GM12878 (cell line): ENCODE data around the gene DISC1. TPM values are rescaled to one million over a fixed set of nuclear protein-coding genes. Genes with fewer than 3 reads are reported as not detected.

Source experiments
- ATAC-seq: fragments of 200-7000 bp; cut with Tn5 transposase; 3 replicates; pipeline ENCODE4 v1.9.1; 2020; ENCODE audit warnings: mild to moderate bottlenecking, moderate library complexity
- BruUV-seq: library from RNA; stranded (reverse); fragments of 400-500 nt; replicated peaks from 2 replicates; lab custom pipeline; 2021; lab: Mats Ljungman, UMichigan
- CTCF ChIA-PET: fragments of 300-600 bp; sonication (Branson Sonifier 250); formaldehyde crosslinking; extraction: SDS; loops from one replicate; lab custom pipeline; 2021; ENCODE audit warnings: inconsistent platforms; lab: Yijun Ruan, JAX
- POLR2A ChIA-PET: fragments of 350-600 bp; formaldehyde crosslinking; extraction: SDS; loops from one replicate; lab custom pipeline; 2021; ENCODE audit warnings: inconsistent platforms; lab: Charles Lee
- RAD21 ChIA-PET: fragments of 300-600 bp; sonication (Branson Sonifier 250); formaldehyde crosslinking; loops from one replicate; lab custom pipeline; 2023; ENCODE audit warnings: antibody characterized with exemption; ENCODE audit not compliant: unreplicated experiment; lab: Charles Lee
- SMC1A ChIA-PET: fragments of 300-600 bp; sonication (Branson Sonifier 250); formaldehyde crosslinking; loops from one replicate; lab custom pipeline; 2023; ENCODE audit not compliant: unreplicated experiment, uncharacterized antibody; lab: Charles Lee
- DNase-seq: peaks from one replicate; pipeline ENCODE4 v3.0.0-alpha.2; 2011; ENCODE audit warnings: low read depth, low spot score
- FAIRE-seq: peaks from 3 replicates; lab custom pipeline; 2011; peaks lifted over from hg19 to GRCh38; lab: Jason Lieb, UNC
- H2AFZ ChIP-seq: 2 replicates; pipeline ENCODE4 v1.6.0; 2011; ENCODE audit warnings: low read depth, low read length, control low read depth; ENCODE audit not compliant: control insufficient read depth
- H3K27ac ChIP-seq: 2 replicates; pipeline ENCODE4 v1.5.1; 2011; ENCODE audit warnings: control low read depth; ENCODE audit not compliant: control insufficient read depth, insufficient read depth
- H3K27me3 ChIP-seq, 2 experiments: replicated peaks in 1 of 2; 2 replicates each; pipeline versions ENCODE4 v1.6.0 to v1.6.1; 2011; ENCODE audit warnings: low read length in 1 of 2; ENCODE audit not compliant: control insufficient read depth in 2 of 2, insufficient read depth in 2 of 2
- H3K36me3 ChIP-seq, 2 experiments: 2 replicates each; pipeline ENCODE4 v1.5.1; 2011; ENCODE audit warnings: low read length in 1 of 2; ENCODE audit not compliant: control insufficient read depth in 2 of 2, insufficient read depth in 2 of 2
- H3K4me1 ChIP-seq: 2 replicates; pipeline ENCODE4 v1.6.1; 2011; ENCODE audit warnings: mild to moderate bottlenecking, low read length, moderate library complexity, mixed read lengths; ENCODE audit not compliant: control insufficient read depth, insufficient read depth
- H3K4me2 ChIP-seq: 2 replicates; pipeline ENCODE4 v1.6.0; 2011; ENCODE audit warnings: control low read depth; ENCODE audit not compliant: control insufficient read depth, insufficient read depth
- H3K4me3 ChIP-seq: fragments of 200-600 bp; sonication (generic); 2 replicates; pipeline ENCODE4 v1.5.1; 2016
- H3K79me2 ChIP-seq: 2 replicates; pipeline ENCODE4 v1.6.0; 2011; ENCODE audit warnings: low read length; ENCODE audit not compliant: control insufficient read depth, insufficient read depth
- H3K9ac ChIP-seq: 2 replicates; pipeline ENCODE4 v1.8.0; 2011; ENCODE audit warnings: low read length, control low read depth, mixed read lengths; ENCODE audit not compliant: control insufficient read depth, insufficient read depth
- H3K9me3 ChIP-seq: replicated peaks from 3 replicates; pipeline ENCODE4 v1.5.1; 2011; ENCODE audit warnings: mild to moderate bottlenecking, low read length; ENCODE audit not compliant: control insufficient read depth, insufficient read depth
- H4K20me1 ChIP-seq: 2 replicates; pipeline ENCODE4 v1.6.0; 2011; ENCODE audit not compliant: control insufficient read depth, insufficient read depth
- ATF2 ChIP-seq: IDR thresholded peaks from 2 replicates; pipeline ENCODE4 v1.6.1; 2012; ENCODE audit warnings: low read length, inconsistent platforms
- CBFB ChIP-seq: IDR thresholded peaks from 2 replicates; pipeline ENCODE4 v1.6.1; 2016; ENCODE audit warnings: antibody characterized with exemption, low read depth
- ELK1 ChIP-seq: IDR thresholded peaks from 2 replicates; pipeline ENCODE4 v1.6.1; 2012; ENCODE audit warnings: low read depth, low read length, improper control_type of control experiment
- FOS ChIP-seq: IDR thresholded peaks from 3 replicates; pipeline ENCODE4 v1.6.1; 2011; ENCODE audit warnings: borderline replicate concordance; ENCODE audit not compliant: insufficient read length; ENCODE audit errors: extremely low read depth
- IRF3 ChIP-seq: fragments of 450-650 bp; IDR thresholded peaks from 2 replicates; pipeline ENCODE4 v1.6.1; 2014; ENCODE audit warnings: mild to moderate bottlenecking
- JUND ChIP-seq: IDR thresholded peaks from 2 replicates; pipeline ENCODE4 v1.6.1; 2012; ENCODE audit warnings: low read depth, mild to moderate bottlenecking, low read length, improper control_type of control experiment, moderate library complexity
- LARP7 ChIP-seq: fragments of 450-650 bp; IDR thresholded peaks from 2 replicates; pipeline ENCODE4 v1.6.1; 2017; ENCODE audit warnings: mild to moderate bottlenecking
- NFIC ChIP-seq: IDR thresholded peaks from 2 replicates; pipeline ENCODE4 v1.6.1; 2012; ENCODE audit warnings: low read depth, mild to moderate bottlenecking, inconsistent platforms, low read length, moderate library complexity
- NFYB ChIP-seq: IDR thresholded peaks from 2 replicates; pipeline ENCODE4 v1.6.1; 2011; ENCODE audit warnings: low read depth, mild to moderate bottlenecking, low read length, improper control_type of control experiment, moderate library complexity; ENCODE audit not compliant: insufficient read depth
- NR2C2 ChIP-seq: IDR thresholded peaks from 2 replicates; pipeline ENCODE4 v1.6.1; 2011; ENCODE audit warnings: borderline replicate concordance, low read depth; ENCODE audit not compliant: control insufficient read depth, insufficient read length
- PKNOX1 ChIP-seq: fragments of 450-650 bp; IDR thresholded peaks from 2 replicates; pipeline ENCODE4 v1.6.1; 2016; ENCODE audit warnings: mild to moderate bottlenecking
- RAD51 ChIP-seq: fragments of 450-650 bp; IDR thresholded peaks from 2 replicates; pipeline ENCODE4 v1.6.1; 2016; ENCODE audit warnings: moderate library complexity, mild to moderate bottlenecking, inconsistent platforms
- RBBP5 ChIP-seq: fragments of 200-600 bp; sonication (generic); conservative IDR thresholded peaks from 2 replicates; pipeline ENCODE4 v1.6.1; 2016
- SREBF2 ChIP-seq: IDR thresholded peaks from 2 replicates; pipeline ENCODE4 v1.6.1; 2012; ENCODE audit warnings: mild to moderate bottlenecking, low read length
- WRNIP1 ChIP-seq: IDR thresholded peaks from 2 replicates; pipeline ENCODE4 v1.6.1; 2011; ENCODE audit warnings: low read depth, low read length, improper control_type of control experiment, borderline replicate concordance
- ZBTB11 ChIP-seq: fragments of 450-650 bp; formaldehyde crosslinking; IDR thresholded peaks from 2 replicates; pipeline ENCODE4 v1.5.0; 2022; ENCODE audit warnings: mild to moderate bottlenecking, missing genetic modification characterization
- WGBS: methylation state at CpG from one replicate; pipeline ENCODE4 v1.1.6; 2016; ENCODE audit warnings: low lambda C conversion rate; ENCODE audit not compliant: insufficient replicate concordance, insufficient coverage; ENCODE audit errors: missing lambda C conversion rate; 5-methylcytosine and 5-hydroxymethylcytosine counted together
- in situ Hi-C: fragments of 300-500 bp; cut with MboI; formaldehyde crosslinking; loops from 9 replicates; pipeline ENCODE4 v1.14.3; 2018; ENCODE audit warnings: mixed read lengths
- intact Hi-C: fragments of 100-400 bp; cut with micrococcal nuclease; formaldehyde crosslinking; loops from one replicate; pipeline ENCODE4 v1.14.2; 2022; ENCODE audit not compliant: unreplicated experiment
- polyA plus RNA-seq, 11 experiments: library from polyadenylated mRNA; depleted of rRNA in 4 of 11; unstranded in 6 of 11; stranded (reverse) in 5 of 11; fragments of >200 nt; fragmentation: Nextera tagmentation in 4 of 11; fragmentation: Illumina TruSeq in 1 of 11; extraction: Ambion mirVana in 4 of 11; extraction: Trizol in 1 of 11; gene quantifications; 1 replicate in 1 of 11; 2 replicates in 10 of 11; pipeline versions ENCODE4 v1.2.1 to v1.2.3, GENCODE V29; 2011 to 2016; ENCODE audit warnings: inconsistent platforms in 2 of 11, missing spikeins in 2 of 11, low read depth in 1 of 11
- total RNA-seq, 4 experiments: library from RNA; depleted of rRNA in 3 of 4; stranded (reverse); fragments of >200 nt in 3 of 4; fragmentation: Illumina TruSeq in 1 of 4; extraction: Trizol in 1 of 4; gene quantifications; 2 replicates each; pipeline versions ENCODE4 v1.2.1 to v1.2.3, GENCODE V29; 2013 to 2021

Gene DISC1
- total and polyA plus RNA-seq, 10 of the 15 experiments (the other 5 are each of a cell fraction or from before 2014, with no cell fraction given), result 0.05 to 0.72 (median 0.19) TPM; not detected in 1

GRCh38 chr1:231964241-231964640 is 337.7 kb downstream of the DISC1 start:
- no peaks in the 10 kb centered on the region for H3K27me3 ChIP-seq
- no peak for FAIRE-seq
- H3K4me2 ChIP-seq, result no peak overlapping the region
- no TSS peak for BruUV-seq
- ATAC-seq, result no peak
- H3K79me2 ChIP-seq, result no peaks in the 10 kb centered on the region
- in situ Hi-C loops (no loop called here), intact Hi-C loops (no loop called here)
- H4K20me1 ChIP-seq, result no peaks in the 10 kb centered on the region
- ChIA-PET SMC1A (no interaction called here), POLR2A (no interaction called here), CTCF (no interaction called here), RAD21 (no interaction called here)
- no peak overlapping the region for H2AFZ ChIP-seq
- H3K4me1 ChIP-seq, result no peaks in the 10 kb centered on the region
- no peak overlapping the region for H3K9ac ChIP-seq
- no peak overlapping the region for H3K4me3 ChIP-seq
- 21% methylated on average over 2 of the region's 2 CpGs for WGBS
- H3K27ac ChIP-seq, result no peak overlapping the region
- TF ChIP-seq LARP7 (no peak), NFIC (no peak), NR2C2 (no peak), CBFB (no peak), PKNOX1 (no peak), ELK1 (no peak), RBBP5 (no peak), JUND (no peak), RAD51 (no peak), FOS (no peak), SREBF2 (no peak), NFYB (no peak), ATF2 (no peak), IRF3 (no peak), WRNIP1 (no peak), ZBTB11 (CRISPR knock-in tag) (no peak)
- H3K9me3 ChIP-seq, result no peaks in the 10 kb centered on the region
- DNase-seq, result no peak
- no peaks in the 10 kb centered on the region for H3K36me3 ChIP-seq
